ENCODE data around the gene NKX1-2.
A peak's percentile ranks its signal among the peaks of the same experiment; 100 is the strongest.
"Not testable (repeated sequence)": the region's sequence is repeated elsewhere in the genome, so short reads cannot be mapped to it uniquely, and the experiment has no call there.

NKX1-2 gene

GRCh38 chr10:124451276-124451675 is 1.4 kb upstream of the NKX1-2 start:
- no peak for DNase-seq (ENCODE audit: low read depth in 2 of 2)

GRCh38 chr10:124450783-124451057 is 885 bp upstream of the NKX1-2 start:
- no peak for DNase-seq (ENCODE audit: low read depth in 2 of 2)

- DNase-seq (ENCODE audit: low read depth in 2 of 2) = no peak
Measured at GRCh38 chr10:124449170-124450011, 444 bp downstream of the NKX1-2 start.

- DNase-seq (ENCODE audit: low read depth in 2 of 2) = no peak
Measured at GRCh38 chr10:124448696-124449169, 1.1 kb downstream of the NKX1-2 start.

- no peak for DNase-seq (ENCODE audit: low read depth in 2 of 2)
Measured at GRCh38 chr10:124447751-124448466, 1.9 kb downstream of the NKX1-2 start.

GRCh38 chr10:124446830-124447750 is 2.7 kb downstream of the NKX1-2 start:
- no peak for DNase-seq (ENCODE audit: low read depth in 2 of 2)

GRCh38 chr10:124441694-124442093 is 8.1 kb downstream of the NKX1-2 start:
- DNase-seq (ENCODE audit: low read depth in 2 of 2) = not testable (repeated sequence)

GRCh38 chr10:124436191-124436638 is 13.6 kb downstream of the NKX1-2 start:
- no peak for DNase-seq (ENCODE audit: low read depth in 2 of 2)

GRCh38 chr10:124435683-124436082 is 14.2 kb downstream of the NKX1-2 start:
- DNase-seq (ENCODE audit: low read depth in 2 of 2) = not testable (repeated sequence)

- DNase-seq (ENCODE audit: low read depth in 2 of 2) = no peak
Measured at GRCh38 chr10:124433461-124433860, 16.4 kb downstream of the NKX1-2 start.

- no peak for DNase-seq (ENCODE audit: low read depth in 2 of 2)
Measured at GRCh38 chr10:124430077-124430476, 19.8 kb downstream of the NKX1-2 start.

GRCh38 chr10:124429576-124429975 is 20.3 kb downstream of the NKX1-2 start:
- no peak for DNase-seq (ENCODE audit: low read depth in 2 of 2)

GRCh38 chr10:124428207-124428777 is 21.5 kb downstream of the NKX1-2 start:
- DNase-seq (ENCODE audit: low read depth in 2 of 2) = no peak

GRCh38 chr10:124425227-124425962 is 24.4 kb downstream of the NKX1-2 start:
- no peak for DNase-seq (ENCODE audit: low read depth in 2 of 2)

- DNase-seq (ENCODE audit: low read depth in 2 of 2) = no peak
Measured at GRCh38 chr10:124423813-124424212, 26.0 kb downstream of the NKX1-2 start.

GRCh38 chr10:124422742-124423141 is 27.1 kb downstream of the NKX1-2 start:
- no peak for DNase-seq (ENCODE audit: low read depth in 2 of 2)

- DNase-seq (ENCODE audit: low read depth in 2 of 2) = no peak
Measured at GRCh38 chr10:124420254-124420653, 29.6 kb downstream of the NKX1-2 start.

- DNase-seq (ENCODE audit: low read depth in 2 of 2) = no peak
Measured at GRCh38 chr10:124419635-124420034, 30.2 kb downstream of the NKX1-2 start.

- DNase-seq (ENCODE audit: low read depth in 2 of 2) = peak; percentile 90 to 94
Measured at GRCh38 chr10:124418726-124419501, 30.9 kb downstream of the NKX1-2 start, which contains the start of gene OAT. TSS of gene OAT (minus strand) at chr10:124418923. CDS start at chr10:124412171, 6,752 bp downstream.

All from stimulated activated CD8-positive, alpha-beta memory T cell treated with anti-CD3 and anti-CD28 coated beads, Interleukin-7, amount 100 ng/mL, for 4 hours (primary cell).